ENCODE results near the gene AMBP.

DNA sequence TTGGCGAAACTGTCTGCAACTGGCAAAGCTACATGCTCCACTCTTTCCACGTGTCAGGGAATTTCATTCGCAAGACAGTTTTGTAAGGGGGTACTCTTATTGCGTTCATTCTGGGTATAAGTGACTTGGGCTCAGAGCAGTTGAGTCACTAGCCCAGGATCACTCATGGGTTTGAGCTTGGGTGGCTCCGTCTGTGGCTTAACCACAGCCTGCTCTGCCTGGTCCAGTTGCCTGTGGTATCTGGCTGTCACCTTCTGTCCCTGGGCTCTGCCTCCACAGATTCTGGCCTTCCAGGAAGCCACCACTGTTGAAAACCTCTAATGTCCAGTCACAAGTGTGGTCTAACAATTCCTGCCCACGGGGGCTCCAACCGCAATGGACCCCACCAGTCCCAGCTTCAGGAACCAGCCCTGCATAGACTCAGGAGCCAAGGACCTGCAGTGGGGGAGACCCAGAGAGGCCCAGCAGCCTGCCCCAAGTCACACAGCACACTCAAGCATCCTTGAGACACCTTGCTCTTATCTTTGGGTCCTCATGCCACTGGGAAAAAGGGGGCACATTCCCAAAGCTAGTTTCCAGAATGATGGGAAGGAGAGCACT is 10.6 kb upstream of the AMBP start:
- TF ChIP-seq CTCF (IDR thresholded peaks at IDR 0.05; ENCODE audit: low read depth, low read length) (no peak), EZH2phosphoT487 (IDR thresholded peaks at IDR 0.05; ENCODE audit: low read depth) (no peak)
